ENCODE data around the gene DOCK1.

GRCh38 chr10:127417686-127418401, 512.6 kb downstream of the DOCK1 start:
- TF ChIP-seq POLR2A (IDR thresholded peaks at IDR 0.05; ENCODE audit: extremely low read depth, insufficient read length) (no peak), CTCF (IDR thresholded peaks at IDR 0.05; ENCODE audit: low read depth, low read length) (no peak), MAX (IDR thresholded peaks at IDR 0.05; ENCODE audit: low read depth, low read length) (no peak)

All from NB4 (cell line).